Activated B cell treated with CpG ODN at 0.5 μM for 24 hours (primary cell): ENCODE measurements around the gene GLI3. TPM values are rescaled to one million over a fixed set of nuclear protein-coding genes. Genes with fewer than 3 reads are reported as not detected.

Experiments
- ATAC-seq: fragments of 200-7000 bp; cut with Tn5 transposase; one replicate; pipeline ENCODE4 v1.10.0; 2021; ENCODE audit warnings: low read depth, mild to moderate bottlenecking, moderate library complexity
- CTCF ChIA-PET: fragments of 350-600 bp; sonication (Branson Sonifier 250); formaldehyde crosslinking; loops from one replicate; lab custom pipeline; 2021; ENCODE audit warnings: antibody characterized with exemption; lab: Charles Lee
- POLR2A ChIA-PET: fragments of 350-600 bp; sonication (Branson Sonifier 250); formaldehyde crosslinking; loops from one replicate; lab custom pipeline; 2021; ENCODE audit warnings: antibody characterized with exemption; lab: Charles Lee
- DNase-seq: peaks from one replicate; pipeline ENCODE4 v3.0.0; 2022
- H3K27ac Mint-ChIP-seq: one replicate; pipeline ENCODE4 v1.8.0; 2020; ENCODE audit warnings: mixed read lengths
- H3K27me3 Mint-ChIP-seq: one replicate; pipeline ENCODE4 v1.8.0; 2021; ENCODE audit warnings: mixed read lengths
- H3K36me3 Mint-ChIP-seq: one replicate; pipeline ENCODE4 v1.8.0; 2021; ENCODE audit warnings: low read depth, mixed read lengths
- H3K4me1 Mint-ChIP-seq: one replicate; pipeline ENCODE4 v1.8.0; 2021; ENCODE audit warnings: mixed read lengths
- H3K4me3 Mint-ChIP-seq: one replicate; pipeline ENCODE4 v1.8.0; 2020; ENCODE audit warnings: mild to moderate bottlenecking, mixed read lengths
- H3K9me3 Mint-ChIP-seq: one replicate; pipeline ENCODE4 v1.8.0; 2020; ENCODE audit warnings: mixed read lengths
- CTCF ChIP-seq: fragments of 200-600 bp; IDR thresholded peaks from one replicate; pipeline ENCODE4 v1.8.0; 2022; ENCODE audit warnings: antibody characterized with exemption, mild to moderate bottlenecking
- intact Hi-C: fragments of 100-400 bp; cut with micrococcal nuclease; formaldehyde crosslinking; loops from one replicate; pipeline ENCODE4 v1.15.1; 2024
- total RNA-seq: library from RNA; stranded (reverse); gene quantifications from 2 replicates; pipeline ENCODE4 v1.2.3, GENCODE V29; 2022

Gene GLI3
- total RNA-seq, 1 donor from 2014 or later: not detected

- Mint-ChIP-seq H3K9me3 (no peaks in the 10 kb centered on the region), H3K4me1 (no peaks in the 10 kb centered on the region), H3K36me3 (no peaks in the 10 kb centered on the region), H3K4me3 (no peak overlapping the region), H3K27ac (no peak overlapping the region), H3K27me3 (peaks cover 10% of the 10 kb centered on the region)
- ATAC-seq (no peak), DNase-seq (no peak)
- TF ChIP-seq CTCF: no peak
- intact Hi-C loops: no loop called here
- CTCF ChIA-PET: no interaction called here
- POLR2A ChIA-PET: no interaction called here
Measured at GRCh38 chr7:42135728-42136127, 101.3 kb downstream of the GLI3 start.

GRCh38 chr7:42134276-42134876, 102.6 kb downstream of the GLI3 start:
- ChIA-PET CTCF (no interaction called here), POLR2A (no interaction called here)
- Mint-ChIP-seq H3K27ac (no peak overlapping the region), H3K4me1 (no peaks in the 10 kb centered on the region), H3K27me3 (peaks cover 5% of the 10 kb centered on the region), H3K36me3 (no peaks in the 10 kb centered on the region), H3K4me3 (no peak overlapping the region), H3K9me3 (peaks cover 2% of the 10 kb centered on the region)
- no peak for ATAC-seq
- DNase-seq: no peak
- TF ChIP-seq CTCF: no peak
- intact Hi-C loops: no loop called here

- CTCF ChIA-PET: no interaction called here
- POLR2A ChIA-PET: no interaction called here
- no peak for ATAC-seq
- Mint-ChIP-seq H3K4me1 (no peaks in the 10 kb centered on the region), H3K27me3 (peaks cover 5% of the 10 kb centered on the region), H3K27ac (no peak overlapping the region), H3K9me3 (peaks cover 2% of the 10 kb centered on the region), H3K4me3 (no peak overlapping the region), H3K36me3 (no peaks in the 10 kb centered on the region)
- no peak for DNase-seq
- intact Hi-C loops: no loop called here
- TF ChIP-seq CTCF: no peak
Measured at GRCh38 chr7:42133321-42133720, 103.7 kb downstream of the GLI3 start.

- ChIA-PET POLR2A (no interaction called here), CTCF (no interaction called here)
- Mint-ChIP-seq H3K4me3 (no peak overlapping the region), H3K4me1 (no peaks in the 10 kb centered on the region), H3K27ac (no peak overlapping the region), H3K9me3 (peaks cover 2% of the 10 kb centered on the region), H3K27me3 (peaks cover 2% of the 10 kb centered on the region), H3K36me3 (no peaks in the 10 kb centered on the region)
- DNase-seq (no peak), ATAC-seq (no peak)
- TF ChIP-seq CTCF: no peak
- intact Hi-C loops: no loop called here
Measured at GRCh38 chr7:42128703-42129102, 108.3 kb downstream of the GLI3 start.

GRCh38 chr7:42127232-42127622, 109.8 kb downstream of the GLI3 start:
- H3K4me3 Mint-ChIP-seq: no peak overlapping the region
- DNase-seq (no peak), ATAC-seq (no peak)
- H3K36me3 Mint-ChIP-seq: no peaks in the 10 kb centered on the region
- no peak for TF ChIP-seq CTCF
- no peaks in the 10 kb centered on the region for H3K4me1 Mint-ChIP-seq
- intact Hi-C loops: no loop called here
- POLR2A ChIA-PET: no interaction called here
- H3K27ac Mint-ChIP-seq: no peak overlapping the region
- H3K27me3 Mint-ChIP-seq: peaks cover 2% of the 10 kb centered on the region
- CTCF ChIA-PET: no interaction called here
- peaks cover 2% of the 10 kb centered on the region for H3K9me3 Mint-ChIP-seq
